Endodermal cell (in vitro differentiated cells): Measurements from ENCODE around the gene CYREN. TPM values are rescaled to one million over a fixed set of nuclear protein-coding genes. Genes with fewer than 3 reads are reported as not detected.

Source experiments
- DNase-seq: peaks from one replicate; pipeline ENCODE4 v3.0.0-alpha.2; 2017
- H3K27ac ChIP-seq: 2 replicates; pipeline ENCODE4 v1.5.1; 2013; ENCODE audit warnings: mild to moderate bottlenecking, low read depth, low read length, moderate library complexity
- H3K27me3 ChIP-seq: 2 replicates; pipeline ENCODE4 v1.6.1; 2013; ENCODE audit warnings: mild to moderate bottlenecking, low read length, moderate library complexity; ENCODE audit not compliant: insufficient read depth, control insufficient read depth, poor library complexity, severe bottlenecking
- H3K36me3 ChIP-seq: 2 replicates; pipeline ENCODE4 v1.7.0; 2013; ENCODE audit warnings: mild to moderate bottlenecking, low read length, moderate library complexity; ENCODE audit not compliant: control insufficient read depth, insufficient read depth
- H3K4me1 ChIP-seq: one replicate; pipeline ENCODE4 v1.7.0; 2013; ENCODE audit warnings: low read length; ENCODE audit not compliant: control insufficient read depth, insufficient read depth
- H3K4me3 ChIP-seq: 2 replicates; pipeline ENCODE4 v1.5.1; 2013; ENCODE audit warnings: mild to moderate bottlenecking, low read length, moderate library complexity
- H3K9ac ChIP-seq: 2 replicates; pipeline ENCODE4 v1.6.1; 2013; ENCODE audit warnings: mild to moderate bottlenecking, low read length, moderate library complexity; ENCODE audit not compliant: poor library complexity, severe bottlenecking; ENCODE audit errors: extremely low read depth
- H3K9me3 ChIP-seq: 2 replicates; pipeline ENCODE4 v1.6.1; 2013; ENCODE audit warnings: mild to moderate bottlenecking, low read length, moderate library complexity; ENCODE audit not compliant: control insufficient read depth
- H3K27ac Mint-ChIP-seq: 2 replicates; pipeline ENCODE4 v1.8.0; 2020; ENCODE audit warnings: mixed read lengths
- H3K27me3 Mint-ChIP-seq: 2 replicates; pipeline ENCODE4 v1.8.0; 2021; ENCODE audit warnings: mild to moderate bottlenecking, mixed read lengths; ENCODE audit not compliant: insufficient read depth
- H3K36me3 Mint-ChIP-seq: 2 replicates; pipeline ENCODE4 v1.8.0; 2020; ENCODE audit warnings: low read depth, mixed read lengths
- H3K4me1 Mint-ChIP-seq: 2 replicates; pipeline ENCODE4 v1.8.0; 2020; ENCODE audit warnings: mixed read lengths
- H3K4me3 Mint-ChIP-seq: 2 replicates; pipeline ENCODE4 v1.8.0; 2020; ENCODE audit warnings: mild to moderate bottlenecking, moderate library complexity, mixed read lengths
- H3K9me3 Mint-ChIP-seq: 2 replicates; pipeline ENCODE4 v1.8.0; 2020; ENCODE audit warnings: mild to moderate bottlenecking, mixed read lengths
- CTCF ChIP-seq: fragments of 200-600 bp; sonication (generic); conservative IDR thresholded peaks from 2 replicates; pipeline ENCODE4 v1.5.0; 2021; ENCODE audit warnings: antibody characterized with exemption, mild to moderate bottlenecking
- WGBS, 2 experiments: methylation state at CpG; one replicate each; pipeline versions ENCODE4 v1.1.5 to v1.1.7; 2013; ENCODE audit warnings: missing lambda C conversion rate in 2 of 2, mixed read lengths in 1 of 2; ENCODE audit not compliant: insufficient coverage in 1 of 2, insufficient read length in 1 of 2; 5-methylcytosine and 5-hydroxymethylcytosine counted together
- total RNA-seq, 2 donors: library from RNA; stranded (reverse); fragmentation: NEBNext Ultra II Directional in 1 of 2; extraction: Animal tissue kit (Norgen Biotek cat#: 25700) in 1 of 2; gene quantifications; 2 replicates in 1 of 2; 3 replicates in 1 of 2; pipeline ENCODE4 v1.2.1, GENCODE V29; 2021

The CYREN gene
- total RNA-seq, 2 donors from 2014 or later = 60.6 to 67.8 TPM

GRCh38 chr7:135189221-135189662 lies 18.7 kb upstream of the CYREN start:
- no peak overlapping the region for H3K4me3 Mint-ChIP-seq
- 93 to 100% methylated on average over 6 of the region's 6 CpGs for WGBS, 2 experiments
- Histone ChIP-seq H3K4me3 (no peak overlapping the region), H3K4me1 (no peaks in the 10 kb centered on the region), H3K27ac (no peak overlapping the region), H3K27me3 (no peaks in the 10 kb centered on the region), H3K36me3 (peaks cover 22% of the 10 kb centered on the region), H3K9ac (no peak overlapping the region), H3K9me3 (no peaks in the 10 kb centered on the region)
- H3K36me3 Mint-ChIP-seq = peaks cover 50% of the 10 kb centered on the region
- no peak for DNase-seq
- no peaks in the 10 kb centered on the region for H3K4me1 Mint-ChIP-seq
- no peak overlapping the region for H3K27ac Mint-ChIP-seq
- no peaks in the 10 kb centered on the region for H3K27me3 Mint-ChIP-seq
- no peaks in the 10 kb centered on the region for H3K9me3 Mint-ChIP-seq
- TF ChIP-seq CTCF = no peak

GRCh38 chr7:135188298-135188984 lies 17.9 kb upstream of the CYREN start:
- Mint-ChIP-seq H3K27ac (no peak overlapping the region), H3K36me3 (peaks cover 50% of the 10 kb centered on the region), H3K9me3 (no peaks in the 10 kb centered on the region), H3K4me3 (no peak overlapping the region), H3K27me3 (no peaks in the 10 kb centered on the region), H3K4me1 (no peaks in the 10 kb centered on the region)
- Histone ChIP-seq H3K27ac (no peak overlapping the region), H3K36me3 (peaks cover 27% of the 10 kb centered on the region), H3K4me1 (no peaks in the 10 kb centered on the region), H3K4me3 (no peak overlapping the region), H3K9me3 (peaks cover 5% of the 10 kb centered on the region), H3K9ac (no peak overlapping the region), H3K27me3 (no peaks in the 10 kb centered on the region)
- no peak for TF ChIP-seq CTCF
- WGBS, 2 experiments = 95 to 99% methylated on average over 7 to 12 of the region's 12 CpGs
- no peak for DNase-seq

- Mint-ChIP-seq H3K4me3 (no peak overlapping the region), H3K36me3 (peaks cover 57% of the 10 kb centered on the region), H3K27me3 (no peaks in the 10 kb centered on the region), H3K9me3 (peaks cover 15% of the 10 kb centered on the region), H3K27ac (no peak overlapping the region), H3K4me1 (no peaks in the 10 kb centered on the region)
- Histone ChIP-seq H3K9ac (no peak overlapping the region), H3K4me1 (no peaks in the 10 kb centered on the region), H3K27ac (no peak overlapping the region), H3K36me3 (peaks cover 26% of the 10 kb centered on the region), H3K9me3 (peaks cover 20% of the 10 kb centered on the region), H3K4me3 (no peak overlapping the region), H3K27me3 (no peaks in the 10 kb centered on the region)
- WGBS, 2 experiments = 82 to 86% methylated on average over 8 to 12 of the region's 12 CpGs
- no peak for DNase-seq
- no peak for TF ChIP-seq CTCF
Observed at GRCh38 chr7:135186841-135187253, 16.3 kb upstream of the CYREN start.
